ENCODE data around the gene BICRAL.
A peak's percentile ranks its signal among the peaks of the same experiment; 100 is the strongest.
"Not testable (repeated sequence)": the region's sequence is repeated elsewhere in the genome, so short reads cannot be mapped to it uniquely, and the experiment has no call there.

BICRAL gene

DNA sequence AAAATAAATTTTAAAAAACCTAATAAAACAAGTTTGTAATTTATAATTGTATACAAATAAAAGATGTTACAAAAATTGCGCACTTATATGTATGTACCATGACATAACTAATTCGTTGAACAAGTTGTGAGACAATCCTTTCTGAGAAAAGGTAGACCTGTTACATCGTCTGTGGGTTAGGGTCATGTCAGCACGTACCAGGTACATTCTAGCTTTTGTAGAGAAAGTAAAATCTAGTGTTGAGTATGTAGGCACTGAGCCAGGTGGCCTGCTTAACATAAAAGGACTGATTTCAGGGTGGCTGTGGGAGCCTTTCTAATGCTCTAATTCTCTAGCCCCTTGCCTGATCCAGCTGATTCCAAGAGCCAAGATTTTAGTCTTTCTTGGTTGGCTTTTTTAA, 108.0 kb downstream of the BICRAL start:
- peak overlapping the region; percentile 94 for H3K4me3 ChIP-seq (replicated peaks; ENCODE audit: low read depth, low read length)
- TF ChIP-seq, protein P1, sequence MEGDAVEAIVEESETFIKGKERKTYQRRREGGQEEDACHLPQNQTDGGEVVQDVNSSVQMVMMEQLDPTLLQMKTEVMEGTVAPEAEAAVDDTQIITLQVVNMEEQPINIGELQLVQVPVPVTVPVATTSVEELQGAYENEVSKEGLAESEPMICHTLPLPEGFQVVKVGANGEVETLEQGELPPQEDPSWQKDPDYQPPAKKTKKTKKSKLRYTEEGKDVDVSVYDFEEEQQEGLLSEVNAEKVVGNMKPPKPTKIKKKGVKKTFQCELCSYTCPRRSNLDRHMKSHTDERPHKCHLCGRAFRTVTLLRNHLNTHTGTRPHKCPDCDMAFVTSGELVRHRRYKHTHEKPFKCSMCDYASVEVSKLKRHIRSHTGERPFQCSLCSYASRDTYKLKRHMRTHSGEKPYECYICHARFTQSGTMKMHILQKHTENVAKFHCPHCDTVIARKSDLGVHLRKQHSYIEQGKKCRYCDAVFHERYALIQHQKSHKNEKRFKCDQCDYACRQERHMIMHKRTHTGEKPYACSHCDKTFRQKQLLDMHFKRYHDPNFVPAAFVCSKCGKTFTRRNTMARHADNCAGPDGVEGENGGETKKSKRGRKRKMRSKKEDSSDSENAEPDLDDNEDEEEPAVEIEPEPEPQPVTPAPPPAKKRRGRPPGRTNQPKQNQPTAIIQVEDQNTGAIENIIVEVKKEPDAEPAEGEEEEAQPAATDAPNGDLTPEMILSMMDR (IDR thresholded peaks at IDR 0.05; ENCODE audit: low read length, missing control alignments), result no peak
- DNase-seq (ENCODE audit: low read depth), result no peak

DNA sequence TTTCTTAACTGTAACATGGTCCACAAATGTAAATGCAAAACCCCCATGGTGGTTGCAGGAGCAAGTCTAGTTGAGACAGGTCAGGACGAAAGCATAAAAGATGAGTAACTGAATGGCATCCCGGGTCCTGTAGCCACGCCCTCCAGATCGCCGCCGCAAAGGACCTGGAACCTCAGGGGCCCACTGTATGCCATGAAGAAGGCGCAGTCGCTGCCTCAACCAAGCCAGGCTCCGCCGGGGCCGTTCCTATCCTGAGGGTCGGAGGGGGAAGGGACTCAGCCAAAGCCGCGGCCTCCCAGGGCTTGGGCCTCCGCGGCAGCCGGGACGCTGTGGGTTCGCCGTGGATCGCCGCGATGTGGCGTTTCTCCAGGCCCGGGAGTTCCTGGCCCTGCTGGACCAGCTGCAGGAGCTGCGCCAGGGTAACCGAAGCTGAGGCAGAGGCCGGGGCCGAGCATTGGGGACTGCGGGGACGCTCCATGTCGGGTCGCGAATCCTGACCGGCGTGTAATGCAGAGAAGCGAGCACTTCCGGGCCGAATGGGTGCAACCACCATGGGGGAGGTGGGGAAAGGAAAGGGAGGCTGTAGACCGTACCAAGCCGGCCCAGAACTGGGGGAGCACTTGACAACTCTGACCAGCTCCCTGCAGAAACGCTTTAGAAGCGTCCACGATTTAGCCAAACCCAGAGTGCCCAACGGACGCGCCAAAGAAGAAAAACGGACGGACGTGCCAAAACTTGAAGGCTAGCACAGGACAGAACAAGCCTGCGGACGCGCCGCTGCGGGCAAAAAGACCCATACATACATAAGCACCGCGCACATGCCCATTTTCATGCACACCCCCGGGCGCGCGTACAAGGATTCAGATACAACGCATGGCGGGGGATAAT, 108.7 kb downstream of the BICRAL start:
- TF ChIP-seq, protein P1 (IDR thresholded peaks at IDR 0.05; ENCODE audit: low read length, missing control alignments), result no peak
- H3K4me3 ChIP-seq (replicated peaks; ENCODE audit: low read depth, low read length), result peak overlapping the region; percentile 94
- peak; percentile 98 for DNase-seq (ENCODE audit: low read depth)

DNA sequence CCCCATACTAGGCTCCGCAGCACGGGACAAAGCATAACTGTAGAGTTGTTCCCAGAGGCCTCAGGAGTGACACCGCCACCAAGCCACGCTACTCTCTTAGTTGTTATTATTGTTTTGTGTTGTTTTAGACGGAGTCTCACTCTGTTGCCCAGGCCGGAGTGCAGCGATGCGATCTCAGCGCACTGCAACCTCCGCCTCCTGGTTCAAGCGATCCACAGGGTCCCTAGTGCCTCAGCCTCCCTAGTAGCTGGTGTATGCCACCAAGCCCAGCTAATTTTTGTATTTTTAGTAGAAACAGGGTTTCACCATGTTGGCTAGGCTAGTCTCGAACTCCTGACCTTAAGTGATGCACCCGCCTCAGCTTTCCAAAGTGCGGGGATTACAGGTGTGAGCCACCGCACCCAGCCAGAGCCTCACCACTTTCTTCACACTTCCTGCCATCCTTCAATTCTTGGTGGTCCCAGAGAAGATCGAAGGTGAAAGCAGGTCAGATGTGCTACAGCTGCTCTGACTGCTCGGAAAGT, 109.4 kb downstream of the BICRAL start:
- no peak for DNase-seq (ENCODE audit: low read depth)
- TF ChIP-seq, protein P1 (IDR thresholded peaks at IDR 0.05; ENCODE audit: low read length, missing control alignments), result no peak
- H3K4me3 ChIP-seq (replicated peaks; ENCODE audit: low read depth, low read length), result peak overlapping the region; percentile 94

DNA sequence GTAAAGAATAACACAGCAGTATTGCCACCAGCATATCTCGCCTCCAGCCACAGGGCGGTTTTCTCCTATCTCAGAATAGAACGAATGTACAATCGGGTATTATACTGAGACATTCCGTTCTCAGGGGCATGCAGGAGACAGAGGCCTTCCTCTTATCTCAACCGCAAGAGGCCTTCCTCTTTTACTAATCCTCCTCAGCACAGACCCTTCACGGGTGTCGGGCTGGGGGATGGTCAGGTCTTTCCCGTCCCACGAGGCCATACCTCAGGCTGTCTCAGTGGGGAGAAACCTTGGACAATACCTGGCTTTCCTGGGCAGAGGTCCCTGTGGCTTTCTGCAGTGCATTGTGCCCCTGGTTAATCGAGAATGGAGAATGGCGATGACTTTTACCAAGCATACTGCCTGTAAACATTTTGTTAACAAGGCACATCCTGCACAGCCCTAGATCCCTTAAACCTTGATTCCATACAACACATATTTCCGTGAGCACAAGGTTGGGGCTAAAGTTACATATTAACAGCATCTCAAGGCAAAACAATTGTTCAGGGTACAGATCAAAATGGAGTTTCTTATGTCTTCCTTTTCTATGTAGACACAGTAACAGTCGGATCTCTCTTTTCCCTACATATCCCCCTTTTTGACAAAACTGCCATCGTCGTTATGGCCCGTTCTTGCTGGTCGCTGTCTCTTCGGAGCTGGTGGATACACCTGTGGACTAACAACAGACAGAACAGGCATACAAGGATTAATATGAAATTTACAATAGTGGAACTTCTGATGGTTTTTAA, 112.4 kb downstream of the BICRAL start:
- H3K4me3 ChIP-seq (replicated peaks; ENCODE audit: low read depth, low read length); DNase-seq (ENCODE audit: low read depth): not testable (repeated sequence)

DNA sequence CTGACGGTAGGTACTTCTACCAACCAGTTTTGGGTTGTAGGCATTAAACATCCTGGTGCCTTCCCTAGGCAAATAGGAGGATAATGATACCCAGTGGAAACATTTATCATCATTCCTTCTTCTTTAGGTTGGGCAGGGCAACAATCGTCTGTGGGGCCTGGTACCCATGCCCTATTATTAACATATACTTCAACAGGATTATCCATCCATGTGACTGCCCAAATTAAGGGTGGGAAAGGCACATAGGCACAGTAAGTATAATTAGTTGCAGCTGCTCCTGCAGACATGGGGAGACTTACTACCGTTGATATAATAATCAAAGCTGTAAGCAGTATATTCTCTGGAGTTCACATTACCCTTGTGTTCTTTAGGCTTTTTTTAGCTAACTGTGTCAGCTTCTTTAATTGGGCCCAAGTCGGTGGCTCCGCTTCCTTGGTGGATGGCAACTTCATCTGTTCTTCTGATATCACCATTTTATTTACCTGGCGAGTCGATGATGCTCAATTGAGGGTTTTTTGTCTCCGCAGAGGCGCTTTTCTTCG, 114.4 kb downstream of the BICRAL start:
- no peak overlapping the region for H3K4me3 ChIP-seq (replicated peaks; ENCODE audit: low read depth, low read length)
- DNase-seq (ENCODE audit: low read depth), result no peak
- TF ChIP-seq, protein P1 (IDR thresholded peaks at IDR 0.05; ENCODE audit: low read length, missing control alignments), result no peak

DNA sequence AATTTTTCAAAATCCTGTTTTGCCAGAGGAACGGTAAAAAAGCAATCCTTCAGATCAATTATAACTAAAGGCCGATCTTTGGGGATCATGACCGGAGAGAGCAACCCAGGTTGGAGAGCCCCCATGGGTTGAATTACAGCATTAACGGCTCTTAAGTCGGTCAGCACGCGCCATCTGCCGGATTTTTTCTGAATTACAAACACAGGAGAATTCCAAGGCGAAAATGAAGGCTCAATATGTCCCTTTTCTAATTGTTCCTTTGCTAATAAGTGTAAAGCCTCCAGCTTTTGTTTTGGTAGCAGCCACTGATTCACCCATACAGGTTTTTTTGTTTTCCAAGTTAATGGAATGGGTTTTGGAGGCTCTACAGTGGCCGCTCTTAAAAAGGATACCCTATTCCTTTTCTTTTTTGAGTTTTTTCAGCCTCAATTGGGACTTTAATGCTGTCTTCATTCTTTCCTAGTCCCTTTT, 117.1 kb downstream of the BICRAL start:
- TF ChIP-seq, protein P1 (IDR thresholded peaks at IDR 0.05; ENCODE audit: low read length, missing control alignments), result peak; percentile 55
- no peak overlapping the region for H3K4me3 ChIP-seq (replicated peaks; ENCODE audit: low read depth, low read length)
- DNase-seq (ENCODE audit: low read depth), result peak; percentile 73

DNA sequence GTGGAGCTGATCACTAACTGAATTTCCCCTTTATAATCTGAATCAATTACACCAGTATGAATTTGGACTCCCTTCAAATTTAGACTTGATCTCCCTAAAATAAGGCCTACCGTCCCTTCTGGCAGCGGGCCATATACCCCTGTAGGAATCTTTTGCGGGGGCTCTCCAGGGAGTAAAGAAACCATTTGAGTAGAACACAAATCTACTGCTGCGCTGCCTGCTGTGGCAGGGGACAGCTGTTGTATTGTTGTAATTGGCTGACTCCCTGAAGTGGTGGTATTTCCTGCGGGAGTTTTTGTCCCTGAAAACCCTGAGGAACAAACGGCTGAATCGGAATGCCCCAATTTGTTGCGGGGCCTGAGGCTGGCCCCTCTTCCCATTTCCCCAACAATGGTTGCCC, 118.0 kb downstream of the BICRAL start:
- no peak for DNase-seq (ENCODE audit: low read depth)

More for the DNA sequence above, 118.0 kb downstream of the BICRAL start:
- TF ChIP-seq, protein P1 (IDR thresholded peaks at IDR 0.05; ENCODE audit: low read length, missing control alignments), result no peak
- H3K4me3 ChIP-seq (replicated peaks; ENCODE audit: low read depth, low read length), result no peak overlapping the region
